Measurements from ENCODE around the gene FRAT2.
A peak's percentile ranks its signal among the peaks of the same experiment; 100 is the strongest.

Gene FRAT2

DNA sequence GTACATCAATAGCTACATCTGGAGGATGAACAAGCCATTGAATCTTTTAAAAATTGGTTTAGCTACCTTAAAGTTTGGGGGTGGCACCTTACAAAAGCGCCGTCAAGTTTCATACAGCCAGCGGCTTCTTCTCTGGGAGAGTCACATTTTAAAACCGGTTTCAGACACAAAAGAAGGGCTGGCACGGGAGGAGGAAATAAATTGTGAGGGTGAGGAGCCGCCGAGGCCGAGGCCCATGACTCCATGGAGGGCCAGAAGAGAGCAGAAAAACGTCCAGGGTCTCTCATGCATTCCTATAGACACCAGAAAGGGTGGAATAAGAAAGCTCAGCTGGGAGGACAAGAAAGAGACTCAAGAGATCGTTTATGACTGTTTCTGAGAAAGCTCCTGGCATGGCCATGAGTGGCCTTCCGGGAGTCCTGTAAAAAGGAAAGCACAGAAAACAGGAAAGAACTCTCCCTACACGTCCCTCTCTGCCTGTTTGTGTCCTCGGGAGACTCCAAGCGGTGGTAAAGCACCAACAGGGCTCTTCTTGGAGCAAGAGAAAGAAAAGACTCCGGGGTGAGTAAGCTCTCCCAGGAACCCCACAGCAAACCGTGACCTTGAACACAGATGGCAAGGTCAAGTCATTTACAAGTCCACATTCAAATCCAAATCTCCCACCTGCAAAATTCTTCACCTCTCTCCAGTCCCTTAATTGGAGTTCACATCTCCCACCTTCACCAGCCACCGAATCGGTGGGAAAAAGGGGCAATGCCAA is 1.8 kb downstream of the FRAT2 start:
- DNase-seq (ENCODE audit: low spot score), result no peak
- no peak for TF ChIP-seq CTCF (IDR thresholded peaks at IDR 0.05; ENCODE audit: extremely low read depth, missing control alignments)

GRCh38 chr10:97331153-97331703 is 3.3 kb downstream of the FRAT2 start:
- TF ChIP-seq CTCF (IDR thresholded peaks at IDR 0.05; ENCODE audit: extremely low read depth, missing control alignments), result no peak
- DNase-seq (ENCODE audit: low spot score), result no peak

GRCh38 chr10:97329766-97330165 is 4.8 kb downstream of the FRAT2 start:
- no peak for TF ChIP-seq CTCF (IDR thresholded peaks at IDR 0.05; ENCODE audit: extremely low read depth, missing control alignments)
- DNase-seq (ENCODE audit: low spot score), result no peak

GRCh38 chr10:97328646-97329453 is 5.7 kb downstream of the FRAT2 start:
- TF ChIP-seq CTCF (IDR thresholded peaks at IDR 0.05; ENCODE audit: extremely low read depth, missing control alignments), result no peak
- DNase-seq (ENCODE audit: low spot score), result peak; percentile 42

DNA sequence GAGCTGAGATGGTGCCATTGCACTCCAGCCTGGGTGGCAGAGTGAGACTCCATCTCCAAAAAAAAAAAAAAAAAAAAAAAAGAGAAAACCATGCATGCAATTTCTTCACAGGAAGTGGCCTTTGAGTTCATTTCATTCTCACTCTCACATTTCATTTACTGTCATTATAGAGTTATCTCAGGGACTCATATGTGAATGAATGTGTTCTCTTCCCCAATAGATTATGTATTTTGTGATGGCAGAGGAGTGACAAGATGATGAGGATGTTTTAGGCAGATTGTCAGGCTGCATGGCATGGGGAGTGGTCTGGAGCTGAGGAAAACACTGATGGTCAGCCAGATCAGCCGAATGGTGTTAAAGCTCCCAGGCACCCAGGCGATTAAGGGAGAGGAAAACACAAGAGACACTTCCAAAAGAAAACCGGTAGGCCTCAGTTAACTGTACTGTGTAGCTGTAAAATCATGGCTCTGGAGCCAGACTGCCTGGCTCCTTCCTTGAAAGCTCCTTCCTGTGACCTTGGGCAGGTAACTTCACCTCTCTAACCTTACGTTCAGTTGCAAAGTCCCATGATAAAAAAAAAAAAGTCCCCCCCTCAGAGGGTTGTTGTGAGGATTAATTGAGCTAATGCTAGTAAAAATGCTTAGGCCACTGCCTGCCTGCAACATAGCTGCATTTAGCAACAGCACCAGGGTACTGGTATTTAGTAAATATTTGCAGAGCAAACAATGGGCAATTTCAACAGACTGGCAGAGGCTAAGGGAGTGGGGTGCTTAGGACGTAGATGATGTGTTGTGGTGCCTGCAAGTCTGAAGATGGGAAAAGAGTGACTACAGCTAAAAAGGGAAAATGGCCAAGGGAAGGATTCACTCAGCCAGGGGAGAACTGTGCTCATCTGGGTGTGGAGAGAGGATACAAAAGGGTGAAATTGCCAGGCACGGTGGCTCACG is 6.9 kb downstream of the FRAT2 start:
- no peak for DNase-seq (ENCODE audit: low spot score)
- TF ChIP-seq CTCF (IDR thresholded peaks at IDR 0.05; ENCODE audit: extremely low read depth, missing control alignments), result no peak

GRCh38 chr10:97325754-97326153 is 8.8 kb downstream of the FRAT2 start:
- no peak for DNase-seq (ENCODE audit: low spot score)
- no peak for TF ChIP-seq CTCF (IDR thresholded peaks at IDR 0.05; ENCODE audit: extremely low read depth, missing control alignments)

All from GM20000 (cell line).